H1 (cell line): ENCODE results near the gene FAM240A. TPM values are rescaled to one million over a fixed set of nuclear protein-coding genes. Genes with fewer than 3 reads are reported as not detected.

ENCODE experiments used
- ATF3 ChIP-seq: IDR thresholded peaks from 2 replicates; pipeline ENCODE4 v1.6.1; 2011; ENCODE audit warnings: low read depth, mild to moderate bottlenecking, low read length; ENCODE audit not compliant: insufficient read depth
- CHD7 ChIP-seq: fragments of 300-600 bp; sonication (generic); IDR thresholded peaks from 2 replicates; pipeline ENCODE4 v1.7.1; 2012; ENCODE audit warnings: low read length, moderate library complexity, mild to moderate bottlenecking, inconsistent platforms; ENCODE audit not compliant: insufficient replicate concordance
- EP300 ChIP-seq, 2 experiments: IDR thresholded peaks; 1 replicate in 1 of 2; 2 replicates in 1 of 2; pipeline ENCODE4 v1.6.1; 2011 to 2012; ENCODE audit warnings: low read depth in 2 of 2, low read length in 2 of 2, mild to moderate bottlenecking in 2 of 2, borderline replicate concordance in 1 of 2, inconsistent platforms in 1 of 2, moderate library complexity in 1 of 2
- RNF2 ChIP-seq: fragments of 200-900, 300-1000 bp; sonication (generic); IDR thresholded peaks from 2 replicates; pipeline ENCODE4 v1.7.1; 2016; ENCODE audit warnings: borderline replicate concordance, low read depth, mild to moderate bottlenecking, antibody characterized with exemption, low read length; ENCODE audit not compliant: poor library complexity, severe bottlenecking; ENCODE audit errors: missing control alignments
- SAP30 ChIP-seq: fragments of 300-600 bp; sonication (generic); IDR thresholded peaks from 2 replicates; pipeline ENCODE4 v1.7.1; 2012; ENCODE audit warnings: low read length, moderate library complexity, mild to moderate bottlenecking, inconsistent platforms; ENCODE audit not compliant: insufficient read depth, insufficient replicate concordance
- SP2 ChIP-seq: IDR thresholded peaks from 2 replicates; pipeline ENCODE4 v1.6.1; 2012; ENCODE audit warnings: mild to moderate bottlenecking, low read length, inconsistent platforms
- SP4 ChIP-seq: IDR thresholded peaks from 2 replicates; pipeline ENCODE4 v1.6.1; 2012; ENCODE audit warnings: low read length, inconsistent platforms
- polyA plus RNA-seq, 7 experiments: library from polyadenylated mRNA; depleted of rRNA in 3 of 7; stranded (reverse) in 5 of 7; unstranded in 2 of 7; fragments of >200 nt in 5 of 7; fragments of 200-250 nt in 2 of 7; gene quantifications; 1 replicate in 5 of 7; 2 replicates in 1 of 7; 4 replicates in 1 of 7; pipeline versions ENCODE4 v1.2.1 to v1.2.3, GENCODE V29; 2011 to 2013; ENCODE audit warnings: missing spikeins in 2 of 7, mixed read lengths in 2 of 7
- total RNA-seq: library from RNA; stranded (reverse); fragmentation: NEBNext Ultra II Directional; extraction: Animal tissue kit (Norgen Biotek cat#: 25700); gene quantifications from 2 replicates; pipeline ENCODE4 v1.2.1, GENCODE V29; 2021

Gene FAM240A
- total and polyA plus RNA-seq, 2 of the 8 experiments (the other 6 are each of a cell fraction or from before 2014, with no cell fraction given): 0.08 TPM; not detected in 1

DNA sequence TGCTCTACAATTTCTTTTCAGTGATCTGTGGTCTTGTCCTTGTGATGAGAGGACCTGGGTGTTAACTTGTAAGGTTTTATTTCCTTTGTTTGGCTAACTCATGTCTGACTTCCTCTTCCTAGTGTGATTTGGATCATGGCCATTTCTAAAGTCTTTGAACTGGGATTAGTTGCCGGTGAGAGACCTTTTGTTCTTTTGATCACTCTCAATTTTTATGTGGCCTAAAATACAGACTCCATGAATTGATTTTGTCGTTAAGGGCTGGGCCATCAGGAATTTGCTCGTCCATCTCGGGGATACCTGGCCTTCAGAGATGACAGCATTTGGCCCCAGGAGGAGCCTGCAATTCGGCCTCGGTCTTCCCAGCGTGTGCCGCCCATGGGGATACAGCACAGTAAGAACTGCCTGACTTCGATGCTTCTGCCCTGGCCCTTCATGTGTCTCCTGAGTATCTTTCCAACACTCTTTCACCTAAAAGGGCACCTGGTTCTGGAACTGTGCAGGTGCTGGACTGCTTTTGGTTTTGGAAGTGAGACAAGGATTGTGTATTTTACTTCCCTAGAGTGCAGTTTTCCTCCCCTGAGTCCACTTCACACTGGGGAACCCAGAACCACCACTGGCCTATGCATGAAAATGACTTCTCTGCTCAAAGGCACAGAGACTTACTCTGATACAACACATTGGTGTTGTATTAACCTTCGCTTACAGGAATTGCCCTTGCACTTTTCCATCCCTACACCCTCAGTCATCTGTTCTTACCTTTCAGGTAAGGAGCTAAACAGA, 33.2 kb upstream of the FAM240A start (continued):
- TF ChIP-seq EP300 (IDR thresholded peaks at IDR 0.05; ENCODE audit: borderline replicate concordance in 1 of 2, low read depth in 2 of 2, low read length in 2 of 2) (no peak), SAP30 (peak; percentile 51), RNF2 (no peak), ATF3 (no peak), SP4 (no peak), CHD7 (no peak), SP2 (no peak)
